Activated effector memory CD4-positive, alpha-beta T cell treated with anti-CD3 and anti-CD28 coated beads, Interleukin-2, amount 50 U/mL, for 16 hours (primary cell): ENCODE measurements around the gene CCDC24.

Source experiments
- DNase-seq: peaks from one replicate; pipeline ENCODE4 v3.0.0-alpha.2; 2020

The CCDC24 gene

GRCh38 chr1:44000122-44000665 is 8.8 kb downstream of the CCDC24 start:
- no peak for DNase-seq

- DNase-seq, result no peak
These were observed 10.8 kb downstream of the CCDC24 start for GRCh38 chr1:44002165-44002564.

GRCh38 chr1:44002606-44003157 is 11.3 kb downstream of the CCDC24 start:
- DNase-seq, result no peak

GRCh38 chr1:44008259-44008658 is 16.9 kb downstream of the CCDC24 start:
- DNase-seq, result no peak

GRCh38 chr1:44010935-44011471 is 19.6 kb downstream of the CCDC24 start:
- DNase-seq, result no peak

- no peak for DNase-seq
These were observed 21.0 kb downstream of the CCDC24 start for GRCh38 chr1:44012404-44012803.

- DNase-seq, result no peak
These were observed 21.7 kb downstream of the CCDC24 start for GRCh38 chr1:44012941-44013609.

GRCh38 chr1:44013949-44014348 is 22.6 kb downstream of the CCDC24 start:
- DNase-seq, result no peak

- DNase-seq, result no peak
These were observed 23.1 kb downstream of the CCDC24 start for GRCh38 chr1:44014365-44015104.

- no peak for DNase-seq
These were observed 23.8 kb downstream of the CCDC24 start for GRCh38 chr1:44015206-44015605.

- no peak for DNase-seq
These were observed 24.9 kb downstream of the CCDC24 start for GRCh38 chr1:44016041-44016889.

GRCh38 chr1:44016890-44017400 is 25.5 kb downstream of the CCDC24 start:
- DNase-seq, result no peak

- DNase-seq, result no peak
These were observed 28.1 kb downstream of the CCDC24 start for GRCh38 chr1:44019466-44019948.

- no peak for DNase-seq
These were observed 29.1 kb downstream of the CCDC24 start for GRCh38 chr1:44020464-44020863.

- no peak for DNase-seq
These were observed 29.8 kb downstream of the CCDC24 start for GRCh38 chr1:44021156-44021555.

- DNase-seq, result no peak
These were observed 30.4 kb downstream of the CCDC24 start for GRCh38 chr1:44021581-44022321.

- no peak for DNase-seq
These were observed 32.9 kb downstream of the CCDC24 start for GRCh38 chr1:44024031-44024902.

GRCh38 chr1:44024903-44025525 is 33.6 kb downstream of the CCDC24 start:
- no peak for DNase-seq

GRCh38 chr1:44025816-44026215 is 34.4 kb downstream of the CCDC24 start:
- DNase-seq, result no peak

- no peak for DNase-seq
These were observed 35.9 kb downstream of the CCDC24 start for GRCh38 chr1:44027320-44027719.
